ENCODE measurements around the gene VEZT. TPM values are rescaled to one million over a fixed set of nuclear protein-coding genes. Genes with fewer than 3 reads are reported as not detected.

The VEZT gene
- total RNA-seq, 1 experiment from 2014 or later, result 46.4 TPM

- ChIA-PET POLR2A (no interaction called here), RAD21 (ENCODE audit: low non-redundant PET in 1 of 2, low total read pairs in 2 of 2, uncharacterized antibody in 2 of 2, unreplicated experiment in 2 of 2) (no interaction called here), CTCF (interaction anchor here (1.0 kb wide), 1 partner anchor 271 kb away, joined by 5 read pairs; no protein-coding TSS in a partner anchor)
- ATAC-seq, result no peak
- H3K79me2 ChIP-seq (ENCODE audit: insufficient read depth, low read length), result no peaks in the 10 kb centered on the region
- peaks cover 11% of the 10 kb centered on the region in 2 experiments for H3K36me3 ChIP-seq (ENCODE audit: control insufficient read depth in 1 of 2, insufficient read depth in 2 of 2, low read length in 2 of 2)
- no peak overlapping the region for H2AFZ ChIP-seq (ENCODE audit: low read depth, low read length, poor library complexity, severe bottlenecking)
- H3K9me3 ChIP-seq (ENCODE audit: control insufficient read depth in 1 of 2, insufficient read depth in 1 of 2, low read depth in 1 of 2, low read length in 2 of 2), result no peaks in the 10 kb centered on the region
- intact Hi-C loops (cut with micrococcal nuclease), result no loop called here
- no peak for DNase-seq (ENCODE audit: low read depth, low spot score)
- no peaks in the 10 kb centered on the region for H3K9me2 ChIP-seq (ENCODE audit: insufficient read depth)
- H3K4me2 ChIP-seq (ENCODE audit: low read length), result no peak overlapping the region
- H3K27ac ChIP-seq (ENCODE audit: low read depth, low read length), result no peak overlapping the region
- no peak overlapping the region for H3K4me3 ChIP-seq (replicated peaks in 1 of 2; ENCODE audit: low read depth in 1 of 2, low read length in 2 of 2)
- no TSS peak for BruUV-seq (replicated peaks)
- H4K20me1 ChIP-seq (ENCODE audit: insufficient read depth), result no peaks in the 10 kb centered on the region
- no peak for TF ChIP-seq EGR1 (IDR thresholded peaks at IDR 0.05; ENCODE audit: low read depth)
- TF ChIP-seq ZFX (IDR thresholded peaks at IDR 0.05), result no peak
- H3K27me3 ChIP-seq (ENCODE audit: insufficient read depth, low read length), result no peaks in the 10 kb centered on the region
- no peak overlapping the region for H3K9ac ChIP-seq (ENCODE audit: low read length)
- H3K4me1 ChIP-seq (ENCODE audit: control insufficient read depth in 1 of 2, insufficient read depth in 2 of 2, low read length in 2 of 2), result no peaks in the 10 kb centered on the region
These were observed 45.2 kb downstream of the VEZT start for GRCh38 chr12:95262808-95263207.

- ChIA-PET RAD21 (ENCODE audit: low non-redundant PET in 1 of 2, low total read pairs in 2 of 2, uncharacterized antibody in 2 of 2, unreplicated experiment in 2 of 2) (no interaction called here), CTCF (interaction anchor here (1.6 kb wide), 1 partner anchor 268 kb away, joined by 4 read pairs; no protein-coding TSS in a partner anchor), POLR2A (no interaction called here)
- no peaks in the 10 kb centered on the region for H4K20me1 ChIP-seq (ENCODE audit: insufficient read depth)
- intact Hi-C loops (cut with micrococcal nuclease), result no loop called here
- H3K27me3 ChIP-seq (ENCODE audit: insufficient read depth, low read length), result no peaks in the 10 kb centered on the region
- no peak overlapping the region for H3K27ac ChIP-seq (ENCODE audit: low read depth, low read length)
- no peaks in the 10 kb centered on the region for H3K9me3 ChIP-seq (ENCODE audit: control insufficient read depth in 1 of 2, insufficient read depth in 1 of 2, low read depth in 1 of 2, low read length in 2 of 2)
- no peaks in the 10 kb centered on the region for H3K79me2 ChIP-seq (ENCODE audit: insufficient read depth, low read length)
- H3K4me1 ChIP-seq (ENCODE audit: control insufficient read depth in 1 of 2, insufficient read depth in 2 of 2, low read length in 2 of 2), result no peaks in the 10 kb centered on the region
- no TSS peak for BruUV-seq (replicated peaks)
- no peak overlapping the region for H3K9ac ChIP-seq (ENCODE audit: low read length)
- H3K4me2 ChIP-seq (ENCODE audit: low read length), result no peak overlapping the region
- DNase-seq (ENCODE audit: low read depth, low spot score) (no peak), ATAC-seq (no peak)
- no peaks in the 10 kb centered on the region for H3K9me2 ChIP-seq (ENCODE audit: insufficient read depth)
- H2AFZ ChIP-seq (ENCODE audit: low read depth, low read length, poor library complexity, severe bottlenecking), result no peak overlapping the region
- H3K36me3 ChIP-seq (ENCODE audit: control insufficient read depth in 1 of 2, insufficient read depth in 2 of 2, low read length in 2 of 2), result peaks cover 12 to 15% of the 10 kb centered on the region in 2 experiments
- TF ChIP-seq EZH2phosphoT487 (IDR thresholded peaks at IDR 0.05; ENCODE audit: borderline replicate concordance) (no peak), EGR1 (IDR thresholded peaks at IDR 0.05; ENCODE audit: low read depth) (no peak), SIN3A (IDR thresholded peaks at IDR 0.05; ENCODE audit: low read depth) (no peak), JUND (IDR thresholded peaks at IDR 0.05) (no peak), REST (IDR thresholded peaks at IDR 0.05; ENCODE audit: low read depth) (no peak), ZBTB33 (IDR thresholded peaks at IDR 0.05; ENCODE audit: extremely low read depth, insufficient replicate concordance, low read length) (no peak), ZFX (IDR thresholded peaks at IDR 0.05) (no peak), FOSL1 (IDR thresholded peaks at IDR 0.05; ENCODE audit: low read depth) (no peak), POLR2AphosphoS5 (IDR thresholded peaks at IDR 0.05; ENCODE audit: low read depth, low read length) (no peak), CEBPB (IDR thresholded peaks at IDR 0.05; ENCODE audit: low read depth) (no peak), SRF (IDR thresholded peaks at IDR 0.05; ENCODE audit: low read depth) (no peak), EZH2 (IDR thresholded peaks at IDR 0.05) (no peak), ATF3 (IDR thresholded peaks at IDR 0.05) (no peak), ZNF274 (IDR thresholded peaks at IDR 0.05; ENCODE audit: low read depth, low read length) (no peak)
- TF ChIP-seq, protein P1, sequence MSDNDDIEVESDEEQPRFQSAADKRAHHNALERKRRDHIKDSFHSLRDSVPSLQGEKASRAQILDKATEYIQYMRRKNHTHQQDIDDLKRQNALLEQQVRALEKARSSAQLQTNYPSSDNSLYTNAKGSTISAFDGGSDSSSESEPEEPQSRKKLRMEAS (IDR thresholded peaks at IDR 0.05), result no peak
- H3K4me3 ChIP-seq (replicated peaks in 1 of 2; ENCODE audit: low read depth in 1 of 2, low read length in 2 of 2), result no peak overlapping the region
These were observed 48.2 kb downstream of the VEZT start for GRCh38 chr12:95265765-95266164.

Data from HCT116 (cell line).